ENCODE measurements around the gene GNL2. TPM values are rescaled to one million over a fixed set of nuclear protein-coding genes. Genes with fewer than 3 reads are reported as not detected.

Gene GNL2
- total RNA-seq: 10 to 100 TPM; 36.8 to 71.8 (median 63.1) TPM

- Histone ChIP-seq H3K9me3 (no peaks in the 10 kb centered on the region), H3K27me3 (no peaks in the 10 kb centered on the region), H3K36me3 (peaks cover 15% of the 10 kb centered on the region), H3K27ac (peak within 1 kb of the TSS; percentile 84 to 85), H3K4me3 (peak within 1 kb of the TSS; percentile 71 to 85 (median 75)), H3K4me1 (peaks cover 0 to 21% of the 10 kb centered on the region in 2 donors)
- DNase-seq (ENCODE audit: low spot score in 2 of 2): peak; percentile 94 to 97
- TF ChIP-seq POLR2AphosphoS5 (IDR thresholded peaks at IDR 0.05): peak; percentile 80 to 94 (median 85)
- TF ChIP-seq POLR2A (IDR thresholded peaks at IDR 0.05): peak; percentile 64
- no peak for TF ChIP-seq CTCF (IDR thresholded peaks at IDR 0.05)
- intact Hi-C loops (cut with DNase I; ENCODE audit: low total_unique reads): no loop called here
Measured at GRCh38 chr1:37595440-37596181, at the start of gene GNL2. GNL2 (minus strand) TSS chr1:37595937; CDS start chr1:37595822, 115 bp downstream.

GRCh38 chr1:37641059-37641458 lies 45.3 kb upstream of the GNL2 start:
- H3K36me3 ChIP-seq: no peaks in the 10 kb centered on the region
- intact Hi-C loops (cut with DNase I; ENCODE audit: low total_unique reads): no loop called here
- H3K27me3 ChIP-seq: peaks cover 0 to 12% of the 10 kb centered on the region in 2 donors

GRCh38 chr1:37636435-37636834 lies 40.7 kb upstream of the GNL2 start:
- Histone ChIP-seq H3K27me3 (peaks cover 7 to 55% of the 10 kb centered on the region in 2 donors), H3K4me1 (peaks cover 4 to 13% of the 10 kb centered on the region in 2 donors), H3K9me3 (peaks cover 0 to 4% of the 10 kb centered on the region in 2 donors), H3K36me3 (no peaks in the 10 kb centered on the region), H3K4me3 (no peak overlapping the region), H3K27ac (no peak overlapping the region)
- no peak for DNase-seq (ENCODE audit: low spot score in 2 of 2)
- intact Hi-C loops (cut with DNase I; ENCODE audit: low total_unique reads): no loop called here
- no peak for TF ChIP-seq POLR2A (IDR thresholded peaks at IDR 0.05)
- TF ChIP-seq CTCF (IDR thresholded peaks at IDR 0.05): no peak
- no peak for TF ChIP-seq POLR2AphosphoS5 (IDR thresholded peaks at IDR 0.05)

More at GRCh38 chr1:37641059-37641458, 45.3 kb upstream of the GNL2 start:
- Histone ChIP-seq H3K4me3 (no peak overlapping the region), H3K9me3 (peaks cover 0 to 16% of the 10 kb centered on the region in 2 donors), H3K27ac (no peak overlapping the region), H3K4me1 (no peaks in the 10 kb centered on the region)
- TF ChIP-seq POLR2A (IDR thresholded peaks at IDR 0.05) (no peak), POLR2AphosphoS5 (IDR thresholded peaks at IDR 0.05) (no peak), CTCF (IDR thresholded peaks at IDR 0.05) (no peak)
- DNase-seq (ENCODE audit: low spot score in 2 of 2): no peak

GRCh38 chr1:37634992-37635902 lies 39.5 kb upstream of the GNL2 start:
- H3K27me3 ChIP-seq: peaks cover 7 to 60% of the 10 kb centered on the region in 2 donors
- intact Hi-C loops (cut with DNase I; ENCODE audit: low total_unique reads): no loop called here
- DNase-seq (ENCODE audit: low spot score in 2 of 2): no peak
- H3K4me1 ChIP-seq: peaks cover 4 to 13% of the 10 kb centered on the region in 2 donors
- no peaks in the 10 kb centered on the region for H3K9me3 ChIP-seq
- TF ChIP-seq CTCF (IDR thresholded peaks at IDR 0.05) (no peak), POLR2A (IDR thresholded peaks at IDR 0.05) (no peak), POLR2AphosphoS5 (IDR thresholded peaks at IDR 0.05) (no peak)
- no peak overlapping the region for H3K27ac ChIP-seq
- H3K4me3 ChIP-seq: peak overlapping the region; percentile 27 to 64 (median 52)
- no peaks in the 10 kb centered on the region for H3K36me3 ChIP-seq

All from breast epithelium (tissue), 4 donors.